ENCODE data around the gene SPON1. TPM values are rescaled to one million over a fixed set of nuclear protein-coding genes. Genes with fewer than 3 reads are reported as not detected.

Gene SPON1
- total and polyA plus RNA-seq, 8 donors, result 0.83 to 17.5 (median 1.7) TPM

- 44 to 55% methylated on average over 6 of the region's 6 CpGs for WGBS, 2 donors
- TF ChIP-seq CTCF (IDR thresholded peaks at IDR 0.05), result no peak
- no peaks in the 10 kb centered on the region for H3K4me1 ChIP-seq
- H3K27ac ChIP-seq, result no peak overlapping the region
- no peak for ATAC-seq
- H3K36me3 ChIP-seq, result no peaks in the 10 kb centered on the region
- no peaks in the 10 kb centered on the region for H3K9me3 ChIP-seq
- no peak for FAIRE-seq
- no peak for DNase-seq
- H3K4me3 ChIP-seq, result no peak overlapping the region
- intact Hi-C loops (cut with DNase I), result no loop called here
- no peaks in the 10 kb centered on the region for H3K27me3 ChIP-seq
These were observed 270.1 kb downstream of the SPON1 start for GRCh38 chr11:14232652-14233051.

GRCh38 chr11:14234446-14234845, 271.9 kb downstream of the SPON1 start:
- Histone ChIP-seq H3K27ac (no peak overlapping the region), H3K4me1 (no peaks in the 10 kb centered on the region), H3K4me3 (no peak overlapping the region), H3K27me3 (no peaks in the 10 kb centered on the region), H3K9me3 (no peaks in the 10 kb centered on the region), H3K36me3 (no peaks in the 10 kb centered on the region)
- ATAC-seq, result no peak
- 58 to 73% methylated on average over 6 of the region's 6 CpGs for WGBS, 2 donors
- DNase-seq, result no peak
- FAIRE-seq, result no peak
- intact Hi-C loops (cut with DNase I), result no loop called here
- no peak for TF ChIP-seq CTCF (IDR thresholded peaks at IDR 0.05)

GRCh38 chr11:14235701-14236100, 273.2 kb downstream of the SPON1 start:
- Histone ChIP-seq H3K36me3 (no peaks in the 10 kb centered on the region), H3K27me3 (no peaks in the 10 kb centered on the region), H3K4me3 (no peak overlapping the region), H3K9me3 (no peaks in the 10 kb centered on the region), H3K27ac (no peak overlapping the region), H3K4me1 (no peaks in the 10 kb centered on the region)
- intact Hi-C loops (cut with DNase I), result no loop called here
- ATAC-seq (no peak), DNase-seq (no peak), FAIRE-seq (no peak)
- 45 to 83% methylated on average over 1 of the region's 1 CpG for WGBS, 2 donors
- TF ChIP-seq CTCF (IDR thresholded peaks at IDR 0.05), result no peak

- peak in 2 of 4 donors; percentile 47 to 71 for ATAC-seq
- H3K27ac ChIP-seq, result no peak overlapping the region
- FAIRE-seq, result no peak
- H3K4me3 ChIP-seq, result no peak overlapping the region
- 67 to 75% methylated on average over 9 of the region's 9 CpGs for WGBS, 2 donors
- H3K4me1 ChIP-seq, result no peaks in the 10 kb centered on the region
- DNase-seq, result peak in 1 of 6 donors; percentile 29
- H3K36me3 ChIP-seq, result no peaks in the 10 kb centered on the region
- no peaks in the 10 kb centered on the region for H3K27me3 ChIP-seq
- intact Hi-C loops (cut with DNase I), result no loop called here
- H3K9me3 ChIP-seq, result no peaks in the 10 kb centered on the region
- no peak for TF ChIP-seq CTCF (IDR thresholded peaks at IDR 0.05)
These were observed 275.0 kb downstream of the SPON1 start for GRCh38 chr11:14237444-14237961.

- Histone ChIP-seq H3K4me1 (no peaks in the 10 kb centered on the region), H3K9me3 (no peaks in the 10 kb centered on the region), H3K36me3 (no peaks in the 10 kb centered on the region), H3K27ac (no peak overlapping the region), H3K4me3 (no peak overlapping the region), H3K27me3 (no peaks in the 10 kb centered on the region)
- intact Hi-C loops (cut with DNase I), result loop anchor here in 2 of 3 donors (10.0 kb wide), 2 partner anchors 465 to 475 kb away; no protein-coding TSS in a partner anchor
- no peak for DNase-seq
- TF ChIP-seq CTCF (IDR thresholded peaks at IDR 0.05), result no peak
- no peak for ATAC-seq
- FAIRE-seq, result no peak
These were observed 277.7 kb downstream of the SPON1 start for GRCh38 chr11:14240221-14240620.

Data from pancreas (tissue), 10 donors.